Fibroblast of mammary gland (primary cell): ENCODE data around the gene CREB5.
"Not testable (repeated sequence)": the region's sequence is repeated elsewhere in the genome, so short reads cannot be mapped to it uniquely, and the experiment has no call there.

ENCODE experiments used
- DNase-seq: peaks from one replicate; pipeline ENCODE4 v3.0.0-alpha.2; 2010; ENCODE audit warnings: low read depth
- H3K4me3 ChIP-seq: 2 replicates; pipeline ENCODE4 v1.5.1; 2011; ENCODE audit warnings: low read depth, mild to moderate bottlenecking, low read length, moderate library complexity; ENCODE audit not compliant: control insufficient read depth
- CTCF ChIP-seq: conservative IDR thresholded peaks from 2 replicates; pipeline ENCODE4 v1.5.1; 2011; ENCODE audit warnings: low read depth, low read length, inconsistent platforms; ENCODE audit not compliant: control insufficient read depth, insufficient read depth

Gene CREB5

GRCh38 chr7:28813243-28813962 is 401.1 kb downstream of the CREB5 start:
- H3K4me3 ChIP-seq = no peak overlapping the region
- peak; percentile 11 for DNase-seq
- TF ChIP-seq CTCF = no peak

GRCh38 chr7:28815369-28815927 is 403.1 kb downstream of the CREB5 start:
- no peak overlapping the region for H3K4me3 ChIP-seq
- TF ChIP-seq CTCF = no peak
- DNase-seq = peak; percentile 28

GRCh38 chr7:28815928-28816373 is 403.6 kb downstream of the CREB5 start:
- no peak overlapping the region for H3K4me3 ChIP-seq
- no peak for TF ChIP-seq CTCF
- DNase-seq = no peak

GRCh38 chr7:28818996-28819395 is 406.7 kb downstream of the CREB5 start:
- DNase-seq = no peak
- H3K4me3 ChIP-seq = no peak overlapping the region
- no peak for TF ChIP-seq CTCF

- H3K4me3 ChIP-seq = no peak overlapping the region
- no peak for TF ChIP-seq CTCF
- DNase-seq = no peak
Observed at GRCh38 chr7:28823582-28823981, 411.3 kb downstream of the CREB5 start.

GRCh38 chr7:28825817-28826448 is 413.6 kb downstream of the CREB5 start:
- DNase-seq, H3K4me3 ChIP-seq: not testable (repeated sequence)

- TF ChIP-seq CTCF = no peak
- H3K4me3 ChIP-seq = no peak overlapping the region
- no peak for DNase-seq
Observed at GRCh38 chr7:28830846-28831245, 418.5 kb downstream of the CREB5 start.
